ENCODE measurements around the gene NT5DC4. TPM values are rescaled to one million over a fixed set of nuclear protein-coding genes. Genes with fewer than 3 reads are reported as not detected.

NT5DC4 gene
- total and polyA plus RNA-seq, 2 of the 4 experiments (the other 2 are of a cell fraction) = not detected

DNA sequence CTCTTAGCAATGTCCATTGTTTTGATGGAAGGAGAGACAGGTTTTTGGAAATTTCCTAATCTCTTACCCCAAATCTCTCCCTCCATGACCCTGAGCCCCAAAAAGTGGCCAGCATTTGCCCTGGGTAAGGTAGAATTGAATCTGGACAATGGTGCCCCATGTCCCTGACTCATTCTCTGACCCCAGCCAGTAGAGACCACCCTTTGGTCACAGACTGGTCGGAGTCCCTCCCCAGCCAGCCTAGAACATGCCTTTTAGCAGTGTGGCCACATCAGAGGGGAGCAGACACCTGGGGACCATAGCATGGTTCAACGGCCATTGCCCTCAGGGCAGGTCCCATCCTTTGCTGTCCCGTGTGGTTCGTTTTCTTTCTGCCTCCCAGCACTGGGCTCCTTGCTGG lies 6.5 kb upstream of the NT5DC4 start:
- ATAC-seq (ENCODE audit: low read depth) (no peak), DNase-seq (no peak)
- no peaks in the 10 kb centered on the region for H3K79me1 ChIP-seq (ENCODE audit: low read depth in 1 of 2, low read length in 2 of 2)
- H2AK5ac ChIP-seq (ENCODE audit: low read depth, low read length) = no peak overlapping the region
- H3K27ac ChIP-seq (ENCODE audit: insufficient read depth, low read length) = no peak overlapping the region
- no peak overlapping the region for H3K4me2 ChIP-seq (ENCODE audit: low read depth, low read length)
- H3K18ac ChIP-seq (ENCODE audit: low read depth, low read length) = no peak overlapping the region
- no peaks in the 10 kb centered on the region for H3K36me3 ChIP-seq (ENCODE audit: control insufficient read depth, insufficient read depth, low read length)
- H4K5ac ChIP-seq (ENCODE audit: low read depth, low read length) = no peak overlapping the region
- H3K4ac ChIP-seq (ENCODE audit: low read depth, low read length) = no peak overlapping the region
- no peak overlapping the region for H4K8ac ChIP-seq (ENCODE audit: low read depth in 2 of 2, low read length in 2 of 2)
- TF ChIP-seq RFX5 (IDR thresholded peaks at IDR 0.05; ENCODE audit: low read depth, low read length) = no peak
- no peak for TF ChIP-seq NFE2L2 (IDR thresholded peaks at IDR 0.05; ENCODE audit: low read depth, low read length)
- TF ChIP-seq SMC3 (IDR thresholded peaks at IDR 0.05; ENCODE audit: low read depth, low read length) = no peak
- TF ChIP-seq ELK1 (IDR thresholded peaks at IDR 0.05; ENCODE audit: borderline replicate concordance, low read depth, low read length) = no peak
- no peak for TF ChIP-seq RAD21 (IDR thresholded peaks at IDR 0.05; ENCODE audit: low read length)
- no peak for TF ChIP-seq FOS (IDR thresholded peaks at IDR 0.05; ENCODE audit: low read depth, low read length)
- no peak for TF ChIP-seq CHD1 (IDR thresholded peaks at IDR 0.05; ENCODE audit: low read depth, low read length)
- TF ChIP-seq MAFK (IDR thresholded peaks at IDR 0.05; ENCODE audit: low read depth, low read length) = no peak
- TF ChIP-seq, protein P1, sequence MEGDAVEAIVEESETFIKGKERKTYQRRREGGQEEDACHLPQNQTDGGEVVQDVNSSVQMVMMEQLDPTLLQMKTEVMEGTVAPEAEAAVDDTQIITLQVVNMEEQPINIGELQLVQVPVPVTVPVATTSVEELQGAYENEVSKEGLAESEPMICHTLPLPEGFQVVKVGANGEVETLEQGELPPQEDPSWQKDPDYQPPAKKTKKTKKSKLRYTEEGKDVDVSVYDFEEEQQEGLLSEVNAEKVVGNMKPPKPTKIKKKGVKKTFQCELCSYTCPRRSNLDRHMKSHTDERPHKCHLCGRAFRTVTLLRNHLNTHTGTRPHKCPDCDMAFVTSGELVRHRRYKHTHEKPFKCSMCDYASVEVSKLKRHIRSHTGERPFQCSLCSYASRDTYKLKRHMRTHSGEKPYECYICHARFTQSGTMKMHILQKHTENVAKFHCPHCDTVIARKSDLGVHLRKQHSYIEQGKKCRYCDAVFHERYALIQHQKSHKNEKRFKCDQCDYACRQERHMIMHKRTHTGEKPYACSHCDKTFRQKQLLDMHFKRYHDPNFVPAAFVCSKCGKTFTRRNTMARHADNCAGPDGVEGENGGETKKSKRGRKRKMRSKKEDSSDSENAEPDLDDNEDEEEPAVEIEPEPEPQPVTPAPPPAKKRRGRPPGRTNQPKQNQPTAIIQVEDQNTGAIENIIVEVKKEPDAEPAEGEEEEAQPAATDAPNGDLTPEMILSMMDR (conservative IDR thresholded peaks at IDR 0.05; ENCODE audit: low read depth, low read length) = no peak
- no peak for TF ChIP-seq BHLHE40 (IDR thresholded peaks at IDR 0.05; ENCODE audit: low read depth, low read length)
- no peak for TF ChIP-seq MAZ (IDR thresholded peaks at IDR 0.05; ENCODE audit: borderline replicate concordance, low read depth, low read length)
- no peak for TF ChIP-seq POLR2A (IDR thresholded peaks at IDR 0.05; ENCODE audit: low read depth, low read length)
- TF ChIP-seq MXI1 (IDR thresholded peaks at IDR 0.05; ENCODE audit: borderline replicate concordance, low read depth, low read length) = no peak
- no peak for TF ChIP-seq RCOR1 (IDR thresholded peaks at IDR 0.05; ENCODE audit: insufficient replicate concordance, low read length)
- ChIA-PET POLR2A (ENCODE audit: unreplicated experiment) (no interaction called here), CTCF (no interaction called here)
- H4K20me1 ChIP-seq (ENCODE audit: insufficient read depth, low read length) = no peaks in the 10 kb centered on the region
- no peak overlapping the region for H4K91ac ChIP-seq (ENCODE audit: insufficient read depth, low read depth, low read length)
- H3K56ac ChIP-seq (ENCODE audit: extremely low read depth, insufficient read depth, low read length) = no peak overlapping the region
- H3K27me3 ChIP-seq (ENCODE audit: control insufficient read depth, insufficient read depth, low read length) = peaks cover 3% of the 10 kb centered on the region; the same call in 1 of the 2 replicates
- no peak overlapping the region for H2BK20ac ChIP-seq (ENCODE audit: low read depth, low read length)
- dilution Hi-C loops (cut with HindIII; ENCODE audit: low sequenced_read_pairs, unreplicated experiment) = no loop called here
- peaks cover 7% of the 10 kb centered on the region for H3K9me1 ChIP-seq (ENCODE audit: insufficient read depth, low read length)
- no peak overlapping the region for H3K14ac ChIP-seq (replicated peaks; ENCODE audit: low read depth, low read length)
- no peak overlapping the region for H3K23ac ChIP-seq (ENCODE audit: low read depth, low read length)
- in situ Hi-C loops (cut with MboI; ENCODE audit: low sequenced_read_pairs) = no loop called here
- no peak overlapping the region for H3K9ac ChIP-seq (ENCODE audit: low read depth, low read length)
- intact Hi-C loops (cut with micrococcal nuclease) = no loop called here
- H2AK9ac ChIP-seq (replicated peaks; ENCODE audit: low read depth, low read length, poor library complexity) = no peak overlapping the region
- no peak overlapping the region for H3K4me3 ChIP-seq (ENCODE audit: insufficient read depth, low read depth, low read length)
- H2BK15ac ChIP-seq (ENCODE audit: low read depth, low read length) = no peak overlapping the region
- no peak overlapping the region for H2BK120ac ChIP-seq (ENCODE audit: low read depth, low read length)
- no peak overlapping the region for H2AFZ ChIP-seq (replicated peaks; ENCODE audit: low read length, poor library complexity)
- no peaks in the 10 kb centered on the region for H3K9me3 ChIP-seq (ENCODE audit: control insufficient read depth, insufficient read depth, low read length)
- H2BK5ac ChIP-seq (ENCODE audit: low read depth, low read length, poor library complexity, severe bottlenecking) = no peak overlapping the region
- peaks cover 8% of the 10 kb centered on the region for H3K4me1 ChIP-seq (ENCODE audit: control insufficient read depth, insufficient read depth, low read length)
- no TSS peak for BruUV-seq (replicated peaks)
- 89% methylated on average over 1 of the region's 4 CpGs; no CpG with 5 or more reads in 1 of the 2 experiments for WGBS, 2 experiments (ENCODE audit: extremely low coverage in 2 of 2, insufficient read length in 1 of 2)

All from IMR-90 (cell line).